COR-L47 (cell line): Measurements from ENCODE around the gene PTBP2.
A peak's percentile ranks its signal among the peaks of the same experiment; 100 is the strongest.

Source experiments
- DNase-seq: peaks from one replicate; lab custom pipeline; 2025; lab: John Stamatoyannopoulos, UW

Gene PTBP2, protein sequence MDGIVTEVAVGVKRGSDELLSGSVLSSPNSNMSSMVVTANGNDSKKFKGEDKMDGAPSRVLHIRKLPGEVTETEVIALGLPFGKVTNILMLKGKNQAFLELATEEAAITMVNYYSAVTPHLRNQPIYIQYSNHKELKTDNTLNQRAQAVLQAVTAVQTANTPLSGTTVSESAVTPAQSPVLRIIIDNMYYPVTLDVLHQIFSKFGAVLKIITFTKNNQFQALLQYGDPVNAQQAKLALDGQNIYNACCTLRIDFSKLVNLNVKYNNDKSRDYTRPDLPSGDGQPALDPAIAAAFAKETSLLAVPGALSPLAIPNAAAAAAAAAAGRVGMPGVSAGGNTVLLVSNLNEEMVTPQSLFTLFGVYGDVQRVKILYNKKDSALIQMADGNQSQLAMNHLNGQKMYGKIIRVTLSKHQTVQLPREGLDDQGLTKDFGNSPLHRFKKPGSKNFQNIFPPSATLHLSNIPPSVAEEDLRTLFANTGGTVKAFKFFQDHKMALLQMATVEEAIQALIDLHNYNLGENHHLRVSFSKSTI

DNA sequence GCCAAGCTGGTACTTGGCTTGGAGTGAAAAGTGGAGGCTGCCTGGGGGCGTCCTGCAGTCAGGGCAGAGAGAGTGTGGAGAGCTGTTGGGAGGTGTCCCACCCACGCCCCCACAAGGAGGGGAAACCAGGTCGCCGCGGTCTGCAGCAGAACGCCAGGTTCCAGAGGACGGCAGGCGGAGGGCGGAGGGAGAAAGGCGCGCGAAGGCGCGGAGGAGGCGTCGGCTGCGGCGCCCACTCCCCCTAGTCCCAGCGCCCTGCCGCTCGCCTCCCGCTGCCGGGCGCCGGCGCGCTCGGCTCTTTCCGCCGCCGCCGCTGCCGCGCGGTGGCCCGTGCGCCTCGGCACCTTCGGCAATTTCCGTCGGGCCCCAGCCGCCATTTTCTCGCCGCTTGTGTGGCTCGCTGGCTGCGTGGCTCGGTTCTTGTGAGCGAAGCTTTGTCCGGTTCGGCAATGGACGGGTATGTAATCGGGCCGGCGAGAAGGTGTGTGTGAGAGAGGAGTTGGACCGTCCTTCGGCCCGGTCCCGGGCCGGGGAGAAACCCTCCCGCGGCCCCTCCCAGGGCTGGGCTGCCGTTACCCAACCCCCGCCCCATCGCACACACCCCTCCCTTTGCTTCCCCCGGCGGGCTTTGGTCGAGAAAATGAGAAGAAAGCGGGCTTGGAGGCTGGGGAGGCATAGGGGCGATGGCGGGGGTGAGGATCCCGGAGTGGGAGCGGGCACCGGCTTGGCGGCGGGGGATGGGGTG is at the start of gene PTBP2:
PTBP2 (plus strand) TSS at position 369 of the 745 bp plus-strand sequence; CDS start at position 450, 81 bp downstream.
- peak; percentile 83 for DNase-seq

DNA sequence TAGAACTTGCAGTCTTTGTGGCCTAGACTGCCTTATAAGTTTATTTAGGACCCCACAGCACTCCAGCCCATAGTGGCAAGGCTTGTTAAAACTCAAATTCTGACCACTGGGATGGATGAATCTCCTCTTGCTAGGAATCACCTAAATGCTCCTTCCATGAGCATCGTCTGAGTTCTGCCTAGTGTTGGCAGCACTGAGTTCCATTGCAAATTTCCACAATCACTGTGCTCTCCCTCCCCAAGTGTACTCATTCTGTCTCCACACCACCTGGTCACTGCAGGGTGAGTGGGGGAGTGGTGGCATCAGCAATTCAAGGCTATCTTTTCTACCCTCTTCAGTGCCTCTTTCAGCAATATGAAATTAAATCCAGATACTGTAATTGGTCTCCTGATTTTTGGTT is 46.7 kb upstream of the PTBP2 start:
- DNase-seq, result no peak

DNA sequence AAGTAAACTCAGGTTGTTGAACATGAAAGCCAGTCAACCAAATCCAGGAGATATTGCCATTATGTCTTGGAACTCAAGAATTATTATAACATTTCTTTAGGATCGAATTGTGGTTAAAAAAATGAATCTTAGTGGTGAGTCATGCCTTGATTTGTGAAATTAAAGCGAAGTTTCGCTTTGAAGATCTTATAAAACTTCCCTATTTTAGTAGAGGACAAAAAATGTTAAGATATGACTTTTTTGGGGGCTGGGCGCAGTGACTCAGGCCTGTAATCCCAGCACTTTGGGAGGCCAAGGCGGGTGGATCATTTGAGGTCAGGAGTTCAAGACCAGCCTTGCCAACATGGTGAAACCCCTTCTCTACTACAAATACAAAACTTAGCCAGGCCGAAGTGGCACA is 39.5 kb upstream of the PTBP2 start:
- no peak for DNase-seq

DNA sequence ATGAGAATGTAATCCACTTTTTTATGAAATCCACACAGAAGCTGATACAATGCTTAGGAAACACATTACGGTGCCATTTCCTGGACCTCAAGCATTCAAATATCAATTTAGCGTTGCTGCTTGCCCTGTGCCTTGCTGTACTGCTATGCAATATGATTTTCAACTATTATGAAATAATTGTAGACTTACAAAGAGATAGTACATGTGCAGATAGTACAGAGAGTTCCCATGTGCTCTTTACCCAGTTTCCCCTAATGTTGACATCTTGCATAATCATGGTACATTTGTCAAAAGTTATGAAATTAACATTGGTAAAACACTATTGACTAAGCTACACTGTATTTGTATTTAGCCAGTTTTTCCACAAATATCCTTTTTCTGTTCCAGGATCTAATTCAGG is 37.7 kb upstream of the PTBP2 start:
- DNase-seq, result no peak

DNA sequence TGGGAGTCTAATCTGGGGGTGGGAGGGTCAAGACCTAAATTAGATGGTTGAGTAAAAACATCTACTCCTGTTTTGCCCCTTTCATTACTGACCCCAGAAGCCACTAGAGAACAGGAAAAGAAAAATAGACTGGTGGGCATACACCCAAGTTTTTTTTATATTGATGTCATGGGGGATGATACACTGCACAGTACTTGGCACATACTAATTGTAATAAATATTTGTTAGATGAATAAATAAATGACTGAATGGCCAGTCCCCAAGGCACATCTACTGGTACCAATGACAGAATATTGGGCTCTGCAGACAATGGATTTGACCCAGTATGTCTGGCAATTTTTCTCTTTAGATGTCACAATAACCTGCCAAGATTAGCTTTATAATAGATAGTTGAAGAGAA is 36.8 kb upstream of the PTBP2 start:
- DNase-seq, result no peak

DNA sequence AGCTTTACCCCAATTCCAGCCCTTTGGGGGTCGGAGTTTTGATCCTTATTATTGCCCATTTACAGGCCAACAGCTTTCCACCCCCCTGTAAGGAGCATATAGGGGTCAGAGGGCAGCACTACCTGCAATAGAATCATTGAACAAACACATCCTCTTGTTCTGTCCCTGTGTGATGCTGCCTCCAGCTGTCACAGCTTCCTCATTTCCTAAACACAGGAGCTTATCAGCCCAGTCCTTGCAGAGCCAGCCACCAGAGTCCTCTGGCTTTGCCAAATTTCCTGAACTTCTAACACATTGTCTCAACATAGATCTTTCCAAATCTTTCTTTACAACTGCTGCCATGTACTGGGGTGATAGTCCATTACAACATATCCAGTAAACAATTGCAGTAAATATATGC is 32.8 kb upstream of the PTBP2 start:
- peak; percentile 13 for DNase-seq

DNA sequence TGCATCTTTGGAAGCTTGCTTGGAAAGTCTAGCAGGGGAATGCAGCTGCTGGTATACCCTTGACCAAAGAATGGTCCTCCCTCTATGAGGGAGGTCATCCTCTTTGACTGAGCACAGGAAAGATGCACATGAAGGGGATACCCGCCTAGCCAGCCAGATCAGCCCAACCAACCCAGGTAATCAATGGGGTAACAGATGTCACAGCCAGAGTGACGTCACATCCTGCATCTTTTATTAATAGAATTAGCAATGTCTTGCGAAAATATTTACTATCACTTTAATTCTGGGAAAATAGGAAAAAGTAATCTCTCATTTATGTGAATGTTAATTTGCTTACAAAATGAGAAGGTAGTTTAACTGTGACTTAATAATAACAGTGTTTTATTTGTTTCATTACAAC is 25.6 kb upstream of the PTBP2 start:
- no peak for DNase-seq

DNA sequence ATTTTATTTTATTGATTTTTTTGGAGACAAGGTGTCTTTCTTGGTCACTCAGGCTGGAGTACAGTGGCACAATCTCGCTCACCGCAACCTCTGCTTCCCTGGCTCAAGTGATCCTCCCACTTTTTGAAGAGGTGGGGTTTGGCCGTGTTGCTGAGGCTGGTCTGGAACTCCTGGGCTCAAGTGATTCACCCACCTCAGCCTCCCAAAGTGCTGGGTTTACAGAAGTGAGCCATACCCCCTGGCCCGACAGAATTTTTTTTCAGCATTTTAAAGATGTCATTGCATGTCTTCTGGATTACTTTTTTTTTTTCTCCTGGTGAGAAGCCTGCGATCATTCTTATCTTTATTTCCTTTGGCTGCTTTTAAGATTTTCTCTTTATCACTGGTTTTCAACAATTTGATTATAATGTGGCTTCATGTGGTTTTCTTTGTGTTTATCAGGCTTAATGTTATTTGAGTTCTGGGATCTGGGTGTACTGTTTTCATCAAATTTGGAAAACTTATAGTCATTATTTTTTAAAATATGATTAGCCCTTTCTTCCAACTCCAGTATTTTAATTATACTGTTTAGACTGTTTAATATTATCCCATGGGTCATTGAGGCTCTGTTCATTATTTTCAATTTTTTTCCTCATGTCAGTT is 23.1 kb upstream of the PTBP2 start:
- no peak for DNase-seq

DNA sequence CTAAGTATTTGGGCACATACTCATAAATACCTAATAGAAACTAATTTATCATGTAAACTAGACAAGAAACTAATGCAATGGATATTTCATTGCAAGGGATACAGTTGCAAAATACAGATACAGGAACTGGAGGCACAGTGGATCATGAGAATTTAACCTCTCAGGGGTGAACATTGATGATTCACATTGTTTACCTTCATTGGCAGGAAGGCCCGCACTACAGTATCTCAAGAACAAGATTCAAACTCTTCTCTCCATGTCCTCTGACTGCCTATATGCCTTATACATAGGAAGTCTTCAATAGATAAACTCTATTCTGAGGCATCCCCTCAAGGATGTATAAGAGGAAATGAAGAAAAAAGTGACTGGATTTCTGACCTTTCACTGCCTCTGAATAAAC is 18.4 kb upstream of the PTBP2 start:
- DNase-seq, result no peak

DNA sequence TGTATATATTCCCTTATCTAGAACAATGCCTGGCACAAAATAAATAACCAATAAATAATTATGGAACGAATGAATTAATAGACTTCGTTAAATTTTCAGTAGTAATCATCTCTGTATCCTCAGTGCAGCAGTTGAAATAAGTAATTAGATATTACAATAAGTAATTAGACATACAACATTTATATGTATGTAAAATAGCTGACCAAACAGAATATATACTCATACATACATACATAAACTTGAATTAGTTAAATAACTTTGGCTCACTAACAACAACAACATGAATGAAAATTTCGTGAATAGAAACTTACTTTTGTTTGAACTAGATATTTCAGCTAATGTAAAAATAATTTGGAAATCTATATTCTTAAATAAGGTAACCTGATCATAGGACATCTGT is 14.6 kb upstream of the PTBP2 start:
- DNase-seq, result no peak

DNA sequence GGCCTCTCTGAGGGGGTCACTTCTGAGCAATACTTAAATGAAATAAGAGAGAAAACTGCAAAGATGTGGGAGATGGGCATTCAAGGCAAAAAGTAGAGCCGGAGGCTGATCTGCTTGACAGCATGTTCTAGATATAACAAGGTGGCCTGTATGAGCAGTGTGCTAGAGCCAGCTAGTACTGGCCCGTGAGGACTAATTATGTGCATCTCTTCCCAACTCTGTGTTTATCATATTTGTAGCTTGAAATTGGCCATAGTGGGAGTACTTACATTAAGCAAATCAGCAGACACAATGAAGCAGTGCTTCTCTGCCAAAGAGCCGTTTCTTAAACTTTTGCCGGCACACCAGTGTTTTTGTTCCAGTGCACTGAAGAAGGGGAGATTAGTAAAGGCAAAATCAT is 13.1 kb upstream of the PTBP2 start:
- no peak for DNase-seq

DNA sequence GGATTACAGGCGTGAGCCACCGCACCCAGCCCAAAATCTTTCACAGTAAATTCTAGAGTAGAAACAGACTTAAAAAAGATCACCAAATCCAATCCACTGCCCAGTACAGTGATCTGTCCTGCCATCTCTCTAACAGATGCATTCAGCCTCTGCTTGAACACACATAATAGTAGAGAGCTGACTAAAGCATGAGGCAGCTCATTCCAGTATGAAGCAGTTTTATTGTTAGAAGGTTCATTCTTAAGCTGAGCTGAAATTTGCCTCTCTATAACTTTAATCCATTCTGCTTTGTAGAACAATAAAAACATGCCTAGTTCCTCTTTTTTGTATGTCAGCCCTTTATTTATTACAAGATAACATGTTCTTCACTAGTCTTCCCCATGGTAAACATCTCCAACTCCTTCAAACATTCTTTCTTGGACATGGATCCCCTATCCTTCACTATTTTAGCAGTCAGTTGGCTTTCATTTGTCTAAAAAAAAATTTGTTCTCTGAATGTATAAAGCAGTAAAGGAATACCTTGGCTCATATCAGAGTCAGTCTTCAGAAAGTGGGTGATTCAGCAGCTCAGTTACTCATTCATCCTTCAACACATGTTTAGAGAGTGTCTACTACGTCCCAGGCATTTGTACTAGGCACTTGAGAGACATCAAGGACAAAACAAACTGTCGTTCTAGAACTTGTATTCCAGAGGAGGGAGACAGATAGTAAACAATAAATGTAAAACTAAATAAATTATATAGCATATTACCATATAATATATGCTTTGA is 10.7 kb upstream of the PTBP2 start:
- DNase-seq, result no peak

DNA sequence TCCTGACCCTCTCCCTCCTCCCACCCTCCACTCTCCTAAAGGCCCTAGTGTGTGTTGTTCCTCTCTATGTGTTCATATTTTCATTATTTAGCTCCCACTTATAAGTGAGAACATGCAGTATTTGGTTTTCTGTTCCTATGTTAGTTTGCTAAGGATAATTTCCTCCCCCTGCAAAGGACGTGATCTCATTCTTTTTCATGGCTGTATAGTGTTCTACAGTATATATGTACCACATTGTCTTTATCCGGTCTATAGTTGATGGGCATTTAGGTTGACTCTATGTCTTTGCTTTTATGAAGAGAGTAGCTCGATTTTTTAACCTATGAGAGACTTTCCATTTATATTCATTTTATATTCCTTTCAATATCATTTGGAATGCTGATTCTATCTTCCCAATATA is 7.9 kb upstream of the PTBP2 start:
- DNase-seq, result no peak

DNA sequence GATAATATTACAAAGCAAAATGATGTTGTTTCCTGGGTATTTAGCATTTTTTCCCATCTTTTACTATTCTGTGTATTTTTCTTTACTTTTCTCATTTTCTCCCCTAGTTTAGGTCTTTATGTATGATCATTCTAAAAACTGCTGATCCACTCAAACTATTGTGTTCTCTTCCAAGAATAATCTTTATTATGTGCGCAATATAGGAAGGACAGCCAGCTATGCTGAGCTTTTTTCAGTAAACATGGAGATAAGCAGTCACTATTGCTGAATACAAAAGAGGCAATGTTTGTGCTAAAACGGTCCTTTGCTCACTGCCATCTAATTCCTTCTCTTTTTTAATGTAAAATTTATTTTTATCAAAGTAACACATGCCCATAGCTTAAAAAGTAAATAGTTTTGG is 6.7 kb upstream of the PTBP2 start:
- DNase-seq, result no peak

DNA sequence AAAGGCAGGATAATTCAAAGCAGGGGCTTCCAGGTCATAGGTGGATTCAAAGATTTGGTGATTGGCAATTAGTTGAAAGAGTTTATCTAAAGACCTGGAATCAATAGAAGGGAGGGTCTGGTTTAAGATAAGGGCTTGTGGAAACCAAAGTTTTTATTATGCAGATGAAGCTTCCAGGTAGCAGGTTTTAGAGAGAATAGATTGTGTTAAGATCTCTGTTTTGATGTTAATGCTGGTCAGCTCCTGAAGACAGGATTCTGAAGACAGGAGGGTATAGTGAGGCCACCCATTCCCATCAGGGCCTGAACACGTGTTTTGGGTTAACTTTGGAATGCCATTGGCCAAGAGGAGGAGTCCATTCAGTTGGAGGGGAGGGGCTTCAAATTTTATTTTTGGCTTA is 6.1 kb upstream of the PTBP2 start:
- DNase-seq, result no peak

DNA sequence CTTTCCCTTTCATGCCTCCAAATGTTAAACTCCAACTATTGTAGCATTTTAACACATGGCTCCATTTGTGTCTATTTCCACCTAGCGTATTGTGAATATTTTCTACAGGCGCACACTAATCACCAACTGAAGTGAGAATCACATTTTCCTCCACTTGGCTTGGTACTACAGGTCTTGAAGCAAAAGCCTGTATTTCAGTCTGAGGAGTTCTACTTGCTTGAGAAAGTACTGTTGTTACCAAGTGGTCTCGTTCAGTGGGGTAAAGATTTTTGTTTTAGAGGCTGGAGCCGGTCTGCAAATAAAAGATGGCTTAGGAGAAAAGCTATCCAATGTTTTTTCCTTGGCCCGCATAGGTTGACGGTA is 550 bp upstream of the PTBP2 start:
- DNase-seq, result no peak

DNA sequence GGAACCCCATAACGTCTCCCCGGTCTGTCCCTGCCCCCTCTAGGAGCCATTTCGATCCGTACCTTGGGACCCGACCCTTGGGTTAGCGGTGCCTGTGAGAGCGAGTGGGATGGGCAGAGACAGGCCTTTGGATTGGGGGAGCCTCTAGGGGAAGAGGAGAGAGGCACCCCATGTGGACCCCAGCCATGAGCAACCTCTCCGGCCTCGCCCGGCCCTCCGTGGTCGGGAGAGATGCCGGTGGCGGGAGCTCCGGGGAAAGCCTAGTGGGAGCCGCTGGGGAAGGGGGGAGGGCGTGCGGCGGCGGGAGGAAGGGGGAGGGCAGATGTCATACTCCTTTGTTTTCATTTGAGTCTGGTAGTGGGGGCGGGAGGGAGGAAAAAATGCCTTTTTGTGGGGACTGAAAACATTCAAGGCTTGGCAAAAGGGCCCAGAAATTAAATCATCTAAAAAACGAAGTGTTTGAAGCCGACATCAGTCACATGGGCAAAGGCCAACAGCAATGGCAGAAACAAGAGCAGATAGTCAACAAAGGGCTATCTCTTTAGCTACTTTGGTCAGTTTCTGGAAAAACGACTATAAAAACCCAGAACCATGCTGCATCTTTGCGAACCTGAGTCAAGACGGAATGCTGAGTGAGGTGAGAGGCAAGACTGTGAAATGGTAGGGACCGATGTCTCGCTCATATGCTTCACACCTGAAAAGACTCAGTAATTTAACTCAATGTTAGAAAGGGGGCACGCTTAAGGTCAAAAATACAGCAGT is 758 bp downstream of the PTBP2 start:
- peak; percentile 37 for DNase-seq

DNA sequence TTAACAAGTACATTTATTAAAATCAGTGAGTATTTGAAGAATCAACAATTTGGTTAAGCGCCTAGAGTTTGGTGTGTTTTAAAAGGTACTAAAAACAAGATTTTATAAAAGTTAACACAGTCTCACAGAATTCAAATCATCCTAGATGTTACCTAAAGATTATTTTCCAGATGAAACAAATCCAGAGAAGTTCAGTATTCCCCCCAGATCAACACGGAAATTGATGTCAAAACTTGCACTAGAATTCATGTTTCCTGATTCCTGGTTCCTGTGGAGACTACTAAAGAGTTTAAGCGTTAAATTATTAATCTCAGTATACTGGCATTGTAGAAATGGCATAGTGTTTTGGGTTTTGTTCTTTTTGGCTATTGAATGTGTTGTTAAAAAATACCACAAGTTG is 1.4 kb downstream of the PTBP2 start:
- DNase-seq, result no peak

DNA sequence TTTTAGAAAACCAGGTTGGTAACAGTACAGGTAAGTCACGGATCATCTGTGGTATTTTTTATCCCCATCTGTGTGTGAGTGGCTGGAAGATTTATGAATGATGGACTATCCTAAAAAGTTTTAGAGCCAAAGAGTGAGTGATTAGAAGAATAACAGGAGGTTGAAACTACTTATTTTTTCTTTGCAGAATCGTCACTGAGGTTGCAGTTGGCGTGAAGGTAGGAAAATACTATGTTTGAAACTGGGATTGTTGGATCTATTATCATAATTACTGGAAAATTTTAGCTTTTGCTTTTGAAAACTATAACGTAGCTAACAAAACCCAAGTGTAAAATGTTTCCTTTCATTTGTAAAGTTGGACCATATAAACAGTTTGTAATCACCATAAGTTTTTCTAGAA is 1.8 kb downstream of the PTBP2 start:
- DNase-seq, result no peak

DNA sequence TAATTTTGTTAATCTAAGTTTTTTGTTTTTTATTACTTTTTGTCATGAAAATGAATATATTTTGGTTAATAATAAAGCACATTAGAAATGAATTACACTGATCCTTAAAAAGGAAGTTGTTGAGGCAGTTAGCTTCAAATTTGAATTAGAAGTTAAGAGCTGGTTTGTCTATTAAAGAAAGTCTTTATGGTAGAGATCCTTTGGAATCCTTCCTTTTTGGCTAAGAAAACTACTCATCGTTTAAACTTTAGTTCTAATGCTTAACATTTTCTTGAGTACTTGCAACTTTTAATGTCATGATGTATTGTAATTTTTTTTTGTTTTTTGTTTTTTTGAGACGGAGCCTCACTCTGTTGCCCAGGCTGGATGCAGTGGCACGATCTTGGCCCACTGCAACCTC is 2.4 kb downstream of the PTBP2 start:
- DNase-seq, result no peak

DNA sequence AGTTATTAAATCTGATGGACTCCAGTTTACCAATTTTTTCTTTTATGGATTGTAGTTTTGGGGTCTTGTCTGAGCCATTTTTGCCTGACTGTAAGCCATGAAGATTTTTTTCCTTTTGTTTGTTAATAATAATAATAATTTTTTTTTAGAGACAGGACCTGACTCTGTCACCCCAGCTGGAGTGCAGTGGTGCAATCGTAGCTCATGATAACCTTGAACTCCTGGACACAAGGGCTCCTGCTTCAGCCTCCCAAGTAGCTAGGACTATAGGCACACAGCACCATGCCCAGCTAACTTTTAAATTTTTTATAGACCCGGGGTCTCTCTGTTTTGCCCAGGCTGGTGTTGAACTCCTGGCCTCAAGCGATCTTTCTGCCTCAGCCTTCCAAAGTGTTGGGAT is 6.3 kb downstream of the PTBP2 start:
- DNase-seq, result no peak
